Dermis microvascular lymphatic vessel endothelial cell (primary cell): ENCODE measurements around the gene BRSK1. TPM values are rescaled to one million over a fixed set of nuclear protein-coding genes. Genes with fewer than 3 reads are reported as not detected.
A peak's percentile ranks its signal among the peaks of the same experiment; 100 is the strongest.

Experiments
- DNase-seq, 2 donors: peaks; one replicate each; pipeline versions ENCODE4 v3.0.0 to v3.0.0-alpha.2; 2010; ENCODE audit warnings: low read depth in 2 of 2
- total RNA-seq: library from RNA; depleted of rRNA; stranded (reverse); fragments of >200 nt; gene quantifications from 2 replicates; pipeline ENCODE4 v1.2.1, GENCODE V29; 2014

BRSK1 gene
- total RNA-seq, 1 donor from 2014 or later: 0.39 TPM

GRCh38 chr19:55253842-55254624 is 29.8 kb upstream of the BRSK1 start:
- peak in 1 of 2 donors; percentile 37 for DNase-seq

GRCh38 chr19:55254625-55254977 is 29.2 kb upstream of the BRSK1 start:
- DNase-seq: no peak

DNA sequence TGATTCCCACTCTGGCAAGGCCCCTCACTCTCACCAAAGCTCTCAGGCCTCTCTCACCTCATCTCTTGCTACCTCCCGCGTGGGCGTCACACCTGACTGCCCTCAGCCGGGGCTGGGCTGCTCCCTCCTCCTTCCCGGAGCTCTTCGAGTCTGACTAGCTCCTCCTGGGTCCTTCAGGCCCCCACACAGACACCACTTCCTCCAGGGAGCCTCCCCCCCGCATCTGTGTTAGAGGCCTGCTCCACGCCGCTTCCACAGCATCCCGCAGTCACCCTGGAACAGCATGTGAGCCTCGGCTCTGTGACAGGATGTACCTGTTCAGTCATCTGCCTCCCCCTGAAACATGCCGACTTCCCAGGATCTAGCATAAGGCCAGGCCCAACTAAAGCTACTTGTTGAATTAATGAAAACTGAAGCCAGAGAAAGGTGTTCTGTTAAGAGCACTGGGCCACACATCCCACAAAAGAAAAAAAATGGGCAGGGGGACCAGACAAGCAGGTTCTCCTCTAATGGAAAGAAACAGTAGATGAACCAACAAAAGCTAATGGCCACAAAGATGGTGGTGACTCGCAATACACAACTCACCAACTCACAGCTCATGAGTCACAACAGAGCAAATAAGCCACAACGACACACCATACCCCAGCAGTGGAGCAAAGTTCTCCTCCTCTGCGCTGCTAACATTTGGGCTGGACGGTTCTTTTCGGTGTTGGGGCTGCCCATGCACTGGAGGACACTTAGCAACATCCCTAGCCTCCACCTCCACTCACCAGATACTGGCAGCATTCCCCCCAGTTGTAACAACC is 28.0 kb upstream of the BRSK1 start:
- DNase-seq: no peak

- no peak for DNase-seq
Measured at GRCh38 chr19:55256562-55257460, 27.0 kb upstream of the BRSK1 start.

DNA sequence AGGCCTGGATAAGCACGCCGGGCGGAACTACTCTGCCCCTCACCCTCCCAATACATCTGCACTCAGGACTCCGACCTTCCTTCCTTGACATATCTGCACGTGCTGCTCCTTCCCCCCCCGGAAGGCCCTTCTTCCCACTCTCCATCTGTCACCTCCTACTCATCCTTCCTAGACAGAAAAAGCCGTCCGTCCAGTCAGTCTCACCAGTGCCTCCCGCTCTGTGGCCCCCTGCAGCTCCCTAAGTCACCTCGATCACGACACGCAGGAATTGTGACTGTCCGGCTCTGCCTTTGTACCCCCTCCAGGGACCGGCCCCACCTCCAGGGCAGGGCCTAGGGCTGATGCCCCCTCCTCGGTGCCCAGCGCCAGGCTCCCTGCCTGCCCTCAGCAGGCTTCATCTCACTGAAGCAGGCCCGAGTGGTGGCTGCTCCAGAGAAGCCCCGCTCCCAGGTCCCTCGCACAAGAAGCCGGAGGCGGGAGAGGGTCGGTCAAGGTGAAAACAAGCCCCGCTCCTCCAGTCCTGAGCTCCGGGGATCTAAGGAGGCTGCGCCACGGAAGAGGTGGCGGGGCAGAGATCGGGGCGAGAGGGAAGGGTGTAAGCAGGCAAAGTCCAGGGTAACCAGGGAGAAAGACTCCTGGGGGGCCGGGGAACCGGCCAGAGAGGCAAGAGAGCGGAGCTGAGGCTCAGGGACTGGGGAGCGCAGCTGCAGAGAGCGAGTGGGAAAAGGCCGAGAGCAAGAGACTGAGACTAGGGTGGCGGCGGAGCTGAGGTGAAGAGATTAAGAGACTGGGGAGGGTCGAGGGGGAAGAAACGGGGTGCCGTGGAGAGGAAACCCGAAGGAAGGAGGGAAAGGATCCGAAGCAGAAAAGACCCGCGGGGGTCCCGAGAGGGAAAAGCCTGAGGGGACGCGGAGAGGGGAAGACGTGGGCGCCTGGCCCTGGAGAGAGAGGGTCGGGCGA is 26.1 kb upstream of the BRSK1 start:
- peak in 1 of 2 donors; percentile 13 for DNase-seq

- DNase-seq: no peak
Measured at GRCh38 chr19:55258476-55258827, 25.3 kb upstream of the BRSK1 start.

DNA sequence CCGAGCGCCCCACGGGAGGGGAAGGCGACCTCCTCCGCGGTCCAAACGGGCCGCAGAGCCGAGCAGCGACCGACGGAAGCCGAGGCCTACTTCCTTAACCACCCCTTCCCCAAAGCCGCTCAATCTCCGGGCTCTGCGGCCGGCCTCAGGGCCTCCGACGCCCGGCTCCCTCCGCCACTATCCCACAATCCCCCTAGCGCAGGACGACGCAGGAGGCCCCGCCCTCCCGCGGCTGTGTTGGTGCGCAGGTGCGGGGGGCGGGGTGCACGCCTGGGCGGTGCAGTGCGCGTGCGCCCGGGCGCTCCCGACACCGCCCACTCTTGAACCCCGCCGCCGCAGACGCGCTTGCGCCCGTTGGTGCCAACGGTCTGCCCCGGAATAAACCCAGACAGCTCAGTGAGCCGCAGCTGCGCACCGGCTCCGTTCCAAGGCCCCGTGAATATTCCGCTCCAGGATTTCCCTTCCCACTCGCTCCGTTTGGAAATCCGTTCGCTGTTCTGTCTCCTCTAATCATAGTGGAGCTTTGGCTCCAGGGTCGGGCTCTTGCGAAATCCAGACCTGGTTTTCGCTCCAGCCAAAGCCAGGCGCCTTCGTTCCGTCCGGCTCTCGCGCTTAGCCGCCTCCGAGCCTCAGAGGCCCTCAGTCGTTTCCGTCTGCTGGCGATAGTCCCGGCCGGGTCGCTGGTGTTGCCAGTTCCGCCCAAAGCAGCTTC is 24.8 kb upstream of the BRSK1 start, which contains the start of gene PPP6R1:
Gene PPP6R1, minus strand, starts transcription at position 190 of the 712 bp plus-strand sequence. CDS start 11,914 bp downstream, outside the sequence.
- peak; percentile 100 for DNase-seq

GRCh38 chr19:55259540-55260210 is 24.1 kb upstream of the BRSK1 start:
- DNase-seq: no peak

DNA sequence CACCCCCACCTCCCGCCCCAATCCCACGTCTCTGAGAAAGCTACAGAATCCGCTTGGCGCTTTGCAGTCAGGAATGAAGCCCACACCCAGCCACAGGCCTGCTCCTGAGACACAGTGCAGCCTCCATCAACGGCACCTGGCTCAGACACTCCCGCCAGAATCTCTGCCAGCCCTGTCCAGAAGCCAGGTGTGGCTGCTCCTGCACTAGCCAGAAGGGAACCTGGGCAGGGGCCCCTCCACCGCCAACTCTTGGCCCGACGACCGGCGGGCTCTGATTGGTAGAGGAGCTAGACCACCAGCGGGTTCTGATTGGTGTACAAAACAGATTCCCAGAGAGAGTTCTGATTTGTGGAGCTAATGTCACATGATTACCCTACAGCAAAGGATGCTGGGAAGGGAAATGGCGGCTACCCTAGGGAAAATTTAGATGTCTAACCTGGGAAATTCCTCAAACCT is 22.1 kb upstream of the BRSK1 start:
- DNase-seq: no peak

- no peak for DNase-seq
Measured at GRCh38 chr19:55262359-55262758, 21.4 kb upstream of the BRSK1 start.

- no peak for DNase-seq
Measured at GRCh38 chr19:55264531-55264930, 19.3 kb upstream of the BRSK1 start.

GRCh38 chr19:55265173-55265572 is 18.6 kb upstream of the BRSK1 start:
- DNase-seq: no peak

GRCh38 chr19:55265723-55266386 is 17.9 kb upstream of the BRSK1 start:
- no peak for DNase-seq

DNA sequence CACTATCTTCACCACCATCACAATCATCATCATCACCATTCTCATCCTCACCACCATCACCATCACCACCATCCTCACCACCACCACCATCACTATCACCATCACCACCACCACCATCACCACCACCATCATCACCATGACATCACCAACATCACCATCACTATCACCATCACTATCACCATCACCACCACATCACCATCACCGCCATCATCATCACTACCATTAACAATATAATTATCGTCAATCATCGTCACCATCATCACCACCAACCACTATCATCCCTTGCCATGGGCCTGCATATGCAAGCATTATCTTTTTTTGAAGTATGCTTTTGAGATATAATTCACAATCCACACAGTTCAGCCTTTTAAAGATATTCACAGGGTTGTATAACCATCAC is 17.4 kb upstream of the BRSK1 start:
- no peak for DNase-seq

DNA sequence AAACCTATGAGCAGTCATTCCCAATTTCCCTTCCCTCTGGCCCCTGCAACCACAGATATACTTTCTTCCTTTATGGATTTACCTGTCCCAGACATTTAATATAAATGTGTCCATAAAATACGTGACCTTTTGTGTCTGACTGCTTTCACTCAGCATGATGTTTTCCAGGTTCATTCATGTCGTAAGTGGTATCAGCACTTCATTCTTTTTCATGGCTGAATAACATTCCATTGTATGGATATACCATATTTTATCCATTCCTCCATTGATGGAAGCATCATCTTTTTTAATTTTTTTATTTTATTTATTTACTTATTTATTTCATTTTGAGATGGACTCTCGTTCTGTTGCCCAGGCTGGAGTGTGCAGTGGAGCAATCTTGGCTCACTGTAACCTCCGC is 17.0 kb upstream of the BRSK1 start:
- no peak for DNase-seq

DNA sequence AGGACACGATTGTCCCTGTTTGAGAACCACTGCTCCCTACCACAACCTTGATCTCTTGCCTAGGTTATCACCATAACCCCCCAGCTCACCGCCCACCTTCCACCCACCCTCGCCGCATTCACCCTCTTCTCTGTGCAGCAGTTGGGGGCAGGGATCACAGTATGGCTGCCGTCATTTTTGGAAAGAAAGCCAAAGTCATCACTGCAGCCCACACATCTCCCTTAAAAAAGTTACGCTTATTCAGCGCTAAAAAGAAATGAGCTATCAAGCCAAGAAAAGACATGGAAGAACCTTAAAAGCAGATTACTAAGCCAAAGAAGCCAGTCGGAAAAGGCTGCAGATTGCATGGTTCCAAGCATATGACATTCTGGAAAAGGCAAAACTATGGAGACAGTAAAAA is 14.5 kb upstream of the BRSK1 start:
- DNase-seq: no peak

DNA sequence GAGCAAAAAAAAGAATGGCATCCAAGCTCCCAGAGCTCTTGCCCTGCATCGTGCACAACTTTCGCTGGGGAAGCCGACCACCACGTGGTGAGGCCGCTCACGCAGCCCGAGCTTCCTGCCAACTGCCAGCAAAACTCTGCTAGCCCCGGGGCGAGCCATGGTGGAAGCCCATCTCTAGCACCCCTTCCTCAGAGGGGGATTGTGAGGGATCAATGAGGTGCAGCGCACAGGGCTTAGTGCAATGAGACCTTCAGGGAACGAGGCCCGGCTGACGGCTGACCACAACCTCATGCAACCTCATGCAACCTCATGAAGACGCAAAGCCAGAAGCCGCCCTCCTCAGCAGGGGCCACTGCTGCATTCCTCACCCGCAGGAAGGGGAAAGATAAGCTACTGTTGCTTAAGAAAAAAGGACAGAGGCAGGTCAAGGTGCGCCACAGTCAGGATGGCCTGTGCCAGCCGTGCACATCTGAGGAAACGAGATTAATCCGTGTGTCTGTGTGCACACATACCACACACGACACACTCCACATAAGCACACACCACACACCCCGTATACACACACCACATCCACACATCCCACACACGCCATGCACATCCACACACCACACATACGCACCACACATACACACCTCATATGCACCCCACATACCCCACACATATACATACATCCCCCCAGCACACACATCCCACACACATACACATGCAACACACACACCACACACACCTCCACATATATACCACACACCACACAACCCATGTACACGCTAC is 13.4 kb upstream of the BRSK1 start:
- DNase-seq: no peak

DNA sequence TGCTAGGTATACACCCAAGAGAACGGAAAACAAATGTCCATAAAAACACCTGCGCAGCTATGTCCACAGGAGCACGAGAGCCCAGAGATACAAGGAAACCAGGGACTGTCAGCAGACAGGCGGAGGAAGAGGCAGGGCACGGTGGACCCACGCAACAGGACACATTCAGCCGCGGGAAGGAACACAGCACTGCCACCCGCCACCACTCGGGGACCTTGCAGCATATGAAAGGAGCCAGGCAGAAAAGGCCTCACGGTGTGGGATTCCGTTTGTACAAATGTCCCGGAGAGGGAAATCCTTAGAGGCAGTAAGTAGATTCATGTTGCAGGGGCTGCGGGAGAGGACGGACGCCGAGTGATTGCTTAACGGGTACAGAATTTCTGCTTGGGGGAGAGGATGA is 11.7 kb upstream of the BRSK1 start:
- no peak for DNase-seq
